Measurements from ENCODE around the gene GLTPD2.

GLTPD2 gene

GRCh38 chr17:4742133-4742532 lies 46.6 kb upstream of the GLTPD2 start:
- TF ChIP-seq POLR2A (IDR thresholded peaks at IDR 0.05; ENCODE audit: extremely low read depth, insufficient read length) (no peak), CTCF (IDR thresholded peaks at IDR 0.05; ENCODE audit: low read depth, low read length) (no peak), MAX (IDR thresholded peaks at IDR 0.05; ENCODE audit: low read depth, low read length) (no peak), MYC (IDR thresholded peaks at IDR 0.05; ENCODE audit: low read depth, low read length) (no peak)
- no peak overlapping the region for H3K4me3 ChIP-seq (ENCODE audit: low read depth, low read length)
- no peak for DNase-seq (ENCODE audit: low read depth)

GRCh38 chr17:4742629-4743028 lies 46.1 kb upstream of the GLTPD2 start:
- no peak overlapping the region for H3K4me3 ChIP-seq (ENCODE audit: low read depth, low read length)
- TF ChIP-seq POLR2A (IDR thresholded peaks at IDR 0.05; ENCODE audit: extremely low read depth, insufficient read length) (no peak), MYC (IDR thresholded peaks at IDR 0.05; ENCODE audit: low read depth, low read length) (no peak), MAX (IDR thresholded peaks at IDR 0.05; ENCODE audit: low read depth, low read length) (no peak), CTCF (IDR thresholded peaks at IDR 0.05; ENCODE audit: low read depth, low read length) (no peak)
- DNase-seq (ENCODE audit: low read depth), result no peak

GRCh38 chr17:4743216-4743615 lies 45.5 kb upstream of the GLTPD2 start:
- TF ChIP-seq POLR2A (IDR thresholded peaks at IDR 0.05; ENCODE audit: extremely low read depth, insufficient read length) (no peak), MYC (IDR thresholded peaks at IDR 0.05; ENCODE audit: low read depth, low read length) (no peak), CTCF (IDR thresholded peaks at IDR 0.05; ENCODE audit: low read depth, low read length) (no peak), MAX (IDR thresholded peaks at IDR 0.05; ENCODE audit: low read depth, low read length) (no peak)
- no peak for DNase-seq (ENCODE audit: low read depth)
- no peak overlapping the region for H3K4me3 ChIP-seq (ENCODE audit: low read depth, low read length)

- DNase-seq (ENCODE audit: low read depth), result no peak
- TF ChIP-seq POLR2A (IDR thresholded peaks at IDR 0.05; ENCODE audit: extremely low read depth, insufficient read length) (no peak), MYC (IDR thresholded peaks at IDR 0.05; ENCODE audit: low read depth, low read length) (no peak), CTCF (IDR thresholded peaks at IDR 0.05; ENCODE audit: low read depth, low read length) (no peak), MAX (IDR thresholded peaks at IDR 0.05; ENCODE audit: low read depth, low read length) (no peak)
- no peak overlapping the region for H3K4me3 ChIP-seq (ENCODE audit: low read depth, low read length)
Measured at GRCh38 chr17:4743898-4744297, 44.9 kb upstream of the GLTPD2 start.

GRCh38 chr17:4744999-4745969 lies 43.5 kb upstream of the GLTPD2 start:
- DNase-seq (ENCODE audit: low read depth), result no peak
- TF ChIP-seq MAX (IDR thresholded peaks at IDR 0.05; ENCODE audit: low read depth, low read length) (no peak), MYC (IDR thresholded peaks at IDR 0.05; ENCODE audit: low read depth, low read length) (no peak), CTCF (IDR thresholded peaks at IDR 0.05; ENCODE audit: low read depth, low read length) (no peak), POLR2A (IDR thresholded peaks at IDR 0.05; ENCODE audit: extremely low read depth, insufficient read length) (no peak)
- no peak overlapping the region for H3K4me3 ChIP-seq (ENCODE audit: low read depth, low read length)

Data from NB4 (cell line).